K562 (cell line): ENCODE results near the gene UBE3D. TPM values are rescaled to one million over a fixed set of nuclear protein-coding genes. Genes with fewer than 3 reads are reported as not detected.
A peak's percentile ranks its signal among the peaks of the same experiment; 100 is the strongest.

Source experiments
- CTBP1 ChIP-seq: fragments of 450-650 bp; IDR thresholded peaks from 2 replicates; pipeline ENCODE4 v1.6.1; 2016; ENCODE audit warnings: borderline replicate concordance
- EZH2 ChIP-seq: IDR thresholded peaks from 2 replicates; pipeline ENCODE4 v1.6.1; 2012; ENCODE audit warnings: low read depth, mild to moderate bottlenecking, inconsistent platforms, low read length, borderline replicate concordance
- HCFC1 ChIP-seq: IDR thresholded peaks from 2 replicates; pipeline ENCODE4 v1.6.1; 2012; ENCODE audit warnings: low read depth, low read length, improper control_type of control experiment
- MCM2 ChIP-seq: fragments of 450-650 bp; IDR thresholded peaks from 2 replicates; pipeline ENCODE4 v1.6.1; 2017; ENCODE audit warnings: low read depth, mild to moderate bottlenecking
- NUFIP1 ChIP-seq: fragments of 450-650 bp; IDR thresholded peaks from 2 replicates; pipeline ENCODE4 v1.6.1; 2018; ENCODE audit not compliant: partially characterized antibody
- TAL1 ChIP-seq: fragments of 450-650 bp; IDR thresholded peaks from 2 replicates; pipeline ENCODE4 v1.6.1; 2016; ENCODE audit warnings: mild to moderate bottlenecking
- U2AF1 ChIP-seq: fragments of 200-400 bp; formaldehyde crosslinking; optimal IDR thresholded peaks from 2 replicates; pipeline ENCODE3; 2017; ENCODE audit warnings: mild to moderate bottlenecking, low read depth, low read length, moderate library complexity
- ZNF175 ChIP-seq: fragments of 200-800 bp; sonication (Bioruptor generic); IDR thresholded peaks from 2 replicates; pipeline ENCODE4 v1.6.1; 2016; ENCODE audit warnings: low read depth, mild to moderate bottlenecking, missing genetic modification characterization, missing compliant biosample characterization
- ZNF212 ChIP-seq: fragments of 450-650 bp; formaldehyde crosslinking; IDR thresholded peaks from 2 replicates; pipeline ENCODE4 v1.4.0; 2020; ENCODE audit warnings: mild to moderate bottlenecking
- ZNF24 ChIP-seq: fragments of 450-650 bp; IDR thresholded peaks from 2 replicates; pipeline ENCODE4 v1.6.1; 2016
- ZNF644 ChIP-seq: fragments of 200-800 bp; sonication (Bioruptor generic); IDR thresholded peaks from 2 replicates; pipeline ENCODE4 v1.6.1; 2016; ENCODE audit warnings: low read depth, missing genetic modification characterization, missing compliant biosample characterization
- ZNF695 ChIP-seq: fragments of 450-650 bp; formaldehyde crosslinking; IDR thresholded peaks from 2 replicates; pipeline ENCODE4 v1.4.0; 2020; ENCODE audit warnings: mild to moderate bottlenecking, moderate library complexity
- ZNF699 ChIP-seq: fragments of 250-450 bp; sonication (Bioruptor Pico); IDR thresholded peaks from 2 replicates; pipeline ENCODE4 v1.8.0; 2021; ENCODE audit warnings: mild to moderate bottlenecking, moderate library complexity; ENCODE audit not compliant: insufficient replicate concordance
- polyA plus RNA-seq, 8 experiments: library from polyadenylated mRNA; depleted of rRNA in 4 of 8; stranded (reverse) in 5 of 8; unstranded in 3 of 8; fragments of >200 nt; fragmentation: Nextera tagmentation in 2 of 8; fragmentation: Illumina TruSeq in 1 of 8; extraction: Ambion mirVana in 2 of 8; extraction: Trizol in 1 of 8; gene quantifications; 2 replicates each; pipeline versions ENCODE4 v1.2.1 to v1.2.3, GENCODE V29; 2011 to 2014; ENCODE audit warnings: inconsistent platforms in 1 of 8, missing spikeins in 1 of 8
- total RNA-seq, 7 experiments: library from RNA; depleted of rRNA in 6 of 7; stranded (reverse); fragments of >200 nt in 6 of 7; fragmentation: Illumina TruSeq in 2 of 7; extraction: Trizol in 2 of 7; gene quantifications; 2 replicates each; pipeline versions ENCODE4 v1.2.1 to v1.2.3, GENCODE V29; 2011 to 2021; ENCODE audit warnings: low replicate concordance in 1 of 7
- TF ChIP-seq, protein P1 (sequence below): sonication (generic); formaldehyde crosslinking; IDR thresholded peaks from 2 replicates; pipeline ENCODE4 v1.8.0; 2022; ENCODE audit warnings: mild to moderate bottlenecking, missing genetic modification reagents
- TF ChIP-seq, protein P2 (sequence below), 2 experiments: fragments of 450-650 bp; formaldehyde crosslinking in 1 of 2; IDR thresholded peaks; 2 replicates each; pipeline versions ENCODE4 v1.4.0 to v1.6.1; 2014 to 2020; ENCODE audit warnings: mild to moderate bottlenecking in 2 of 2, borderline replicate concordance in 1 of 2, low read depth in 1 of 2

The UBE3D gene
- total and polyA plus RNA-seq, 9 of the 15 experiments (the other 6 are each of a cell fraction or from before 2014, with no cell fraction given) = 9.4 to 17.6 (median 11.9) TPM

DNA sequence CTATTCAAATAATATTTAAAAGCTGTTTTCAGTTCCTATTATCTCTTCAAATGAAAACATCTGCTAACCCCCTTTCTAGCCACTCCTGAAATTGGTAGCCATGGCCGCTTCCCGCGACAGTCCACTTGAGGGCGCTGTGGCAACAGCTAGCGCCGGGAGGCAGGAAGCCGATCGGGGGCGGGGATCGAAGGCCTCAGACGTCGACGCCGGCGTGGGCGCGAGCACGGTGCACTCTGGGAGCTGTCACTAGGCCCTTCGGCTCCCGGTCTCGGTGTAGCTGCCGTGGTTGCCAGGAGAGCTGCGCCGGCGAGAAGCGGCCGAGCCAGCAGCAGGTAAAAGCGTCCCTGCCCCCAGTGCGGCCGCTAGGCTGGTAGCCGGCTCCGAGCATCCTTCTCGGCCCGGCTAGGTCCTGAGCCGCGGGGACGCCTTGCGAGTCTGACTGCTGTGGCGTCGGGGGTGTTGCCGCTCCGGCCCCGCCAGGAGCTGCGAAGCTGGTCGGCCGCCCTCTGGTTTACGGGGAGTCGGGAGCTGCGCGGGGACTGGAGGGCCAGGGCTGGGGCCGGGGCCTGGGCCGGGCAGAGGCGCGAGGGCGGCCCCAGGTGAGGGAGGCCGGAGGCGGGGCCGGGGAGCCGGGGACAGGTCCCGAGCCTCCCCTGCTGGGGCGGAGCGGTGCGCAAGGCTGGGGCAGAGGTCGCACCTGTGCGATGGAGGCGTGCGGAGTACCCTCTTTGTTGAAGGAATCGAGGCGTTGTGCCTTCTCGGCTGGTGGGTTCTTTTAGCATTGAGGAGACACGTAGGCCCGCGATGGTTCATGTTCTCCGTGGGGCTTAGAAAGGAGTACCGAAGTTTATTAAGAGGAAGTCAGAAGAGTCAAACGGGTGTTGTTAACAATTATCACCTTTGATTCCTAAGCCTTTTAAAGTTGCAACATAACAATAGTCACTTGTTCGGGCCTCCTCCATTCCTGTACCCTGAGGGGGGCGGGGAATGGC, 2.1 kb upstream of the UBE3D start, which contains the start of gene DOP1A (continued):
- TF ChIP-seq, protein P1, sequence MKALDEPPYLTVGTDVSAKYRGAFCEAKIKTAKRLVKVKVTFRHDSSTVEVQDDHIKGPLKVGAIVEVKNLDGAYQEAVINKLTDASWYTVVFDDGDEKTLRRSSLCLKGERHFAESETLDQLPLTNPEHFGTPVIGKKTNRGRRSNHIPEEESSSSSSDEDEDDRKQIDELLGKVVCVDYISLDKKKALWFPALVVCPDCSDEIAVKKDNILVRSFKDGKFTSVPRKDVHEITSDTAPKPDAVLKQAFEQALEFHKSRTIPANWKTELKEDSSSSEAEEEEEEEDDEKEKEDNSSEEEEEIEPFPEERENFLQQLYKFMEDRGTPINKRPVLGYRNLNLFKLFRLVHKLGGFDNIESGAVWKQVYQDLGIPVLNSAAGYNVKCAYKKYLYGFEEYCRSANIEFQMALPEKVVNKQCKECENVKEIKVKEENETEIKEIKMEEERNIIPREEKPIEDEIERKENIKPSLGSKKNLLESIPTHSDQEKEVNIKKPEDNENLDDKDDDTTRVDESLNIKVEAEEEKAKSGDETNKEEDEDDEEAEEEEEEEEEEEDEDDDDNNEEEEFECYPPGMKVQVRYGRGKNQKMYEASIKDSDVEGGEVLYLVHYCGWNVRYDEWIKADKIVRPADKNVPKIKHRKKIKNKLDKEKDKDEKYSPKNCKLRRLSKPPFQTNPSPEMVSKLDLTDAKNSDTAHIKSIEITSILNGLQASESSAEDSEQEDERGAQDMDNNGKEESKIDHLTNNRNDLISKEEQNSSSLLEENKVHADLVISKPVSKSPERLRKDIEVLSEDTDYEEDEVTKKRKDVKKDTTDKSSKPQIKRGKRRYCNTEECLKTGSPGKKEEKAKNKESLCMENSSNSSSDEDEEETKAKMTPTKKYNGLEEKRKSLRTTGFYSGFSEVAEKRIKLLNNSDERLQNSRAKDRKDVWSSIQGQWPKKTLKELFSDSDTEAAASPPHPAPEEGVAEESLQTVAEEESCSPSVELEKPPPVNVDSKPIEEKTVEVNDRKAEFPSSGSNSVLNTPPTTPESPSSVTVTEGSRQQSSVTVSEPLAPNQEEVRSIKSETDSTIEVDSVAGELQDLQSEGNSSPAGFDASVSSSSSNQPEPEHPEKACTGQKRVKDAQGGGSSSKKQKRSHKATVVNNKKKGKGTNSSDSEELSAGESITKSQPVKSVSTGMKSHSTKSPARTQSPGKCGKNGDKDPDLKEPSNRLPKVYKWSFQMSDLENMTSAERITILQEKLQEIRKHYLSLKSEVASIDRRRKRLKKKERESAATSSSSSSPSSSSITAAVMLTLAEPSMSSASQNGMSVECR (CRISPR knock-in tag) = peak; percentile 85
- TF ChIP-seq HCFC1 (peak; percentile 19; the same call in 1 of the 2 replicates), NUFIP1 (no peak), TAL1 (no peak), ZNF699 (CRISPR knock-in tag) (no peak), ZNF695 (CRISPR knock-in tag) (no peak), ZNF24 (no peak), EZH2 (no peak), ZNF212 (CRISPR knock-in tag) (no peak), ZNF644 (no peak), CTBP1 (peak; percentile 94), ZNF175 (CRISPR knock-in tag) (no peak), MCM2 (no peak), U2AF1 (no peak)
- TF ChIP-seq, protein P2, sequence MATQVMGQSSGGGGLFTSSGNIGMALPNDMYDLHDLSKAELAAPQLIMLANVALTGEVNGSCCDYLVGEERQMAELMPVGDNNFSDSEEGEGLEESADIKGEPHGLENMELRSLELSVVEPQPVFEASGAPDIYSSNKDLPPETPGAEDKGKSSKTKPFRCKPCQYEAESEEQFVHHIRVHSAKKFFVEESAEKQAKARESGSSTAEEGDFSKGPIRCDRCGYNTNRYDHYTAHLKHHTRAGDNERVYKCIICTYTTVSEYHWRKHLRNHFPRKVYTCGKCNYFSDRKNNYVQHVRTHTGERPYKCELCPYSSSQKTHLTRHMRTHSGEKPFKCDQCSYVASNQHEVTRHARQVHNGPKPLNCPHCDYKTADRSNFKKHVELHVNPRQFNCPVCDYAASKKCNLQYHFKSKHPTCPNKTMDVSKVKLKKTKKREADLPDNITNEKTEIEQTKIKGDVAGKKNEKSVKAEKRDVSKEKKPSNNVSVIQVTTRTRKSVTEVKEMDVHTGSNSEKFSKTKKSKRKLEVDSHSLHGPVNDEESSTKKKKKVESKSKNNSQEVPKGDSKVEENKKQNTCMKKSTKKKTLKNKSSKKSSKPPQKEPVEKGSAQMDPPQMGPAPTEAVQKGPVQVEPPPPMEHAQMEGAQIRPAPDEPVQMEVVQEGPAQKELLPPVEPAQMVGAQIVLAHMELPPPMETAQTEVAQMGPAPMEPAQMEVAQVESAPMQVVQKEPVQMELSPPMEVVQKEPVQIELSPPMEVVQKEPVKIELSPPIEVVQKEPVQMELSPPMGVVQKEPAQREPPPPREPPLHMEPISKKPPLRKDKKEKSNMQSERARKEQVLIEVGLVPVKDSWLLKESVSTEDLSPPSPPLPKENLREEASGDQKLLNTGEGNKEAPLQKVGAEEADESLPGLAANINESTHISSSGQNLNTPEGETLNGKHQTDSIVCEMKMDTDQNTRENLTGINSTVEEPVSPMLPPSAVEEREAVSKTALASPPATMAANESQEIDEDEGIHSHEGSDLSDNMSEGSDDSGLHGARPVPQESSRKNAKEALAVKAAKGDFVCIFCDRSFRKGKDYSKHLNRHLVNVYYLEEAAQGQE (IDR thresholded peaks at IDR 0.05; ENCODE audit: borderline replicate concordance) = peak; percentile 80
- TF ChIP-seq, protein P2 (CRISPR knock-in tag; IDR thresholded peaks at IDR 0.05; ENCODE audit: low read depth) = no peak; the same call in 1 of the 2 replicates
